ENCODE measurements around the gene INO80B.
"Not testable (repeated sequence)": the region's sequence is repeated elsewhere in the genome, so short reads cannot be mapped to it uniquely, and the experiment has no call there.

Gene INO80B

GRCh38 chr2:74420006-74420405 is 34.9 kb upstream of the INO80B start:
- in situ Hi-C loops (cut with MboI; ENCODE audit: low sequenced_read_pairs, unreplicated experiment) = no loop called here
- no peak for TF ChIP-seq CTCF (IDR thresholded peaks at IDR 0.05; ENCODE audit: borderline replicate concordance, control extremely low read depth, extremely low read depth, insufficient read depth, missing control alignments)
- no peak for DNase-seq (ENCODE audit: low spot score)

- in situ Hi-C loops (cut with MboI; ENCODE audit: low sequenced_read_pairs, unreplicated experiment); DNase-seq (ENCODE audit: low spot score): not testable (repeated sequence)
These were observed 34.3 kb upstream of the INO80B start for GRCh38 chr2:74420443-74421103.

GRCh38 chr2:74421221-74421870 is 33.5 kb upstream of the INO80B start, which contains the start of the genes C2orf81 and WDR54:
TSS of gene C2orf81 (minus strand) at chr2:74421619. CDS start at chr2:74421560, 59 bp downstream.
TSS of gene WDR54 (plus strand) at chr2:74421730. CDS start at chr2:74422154, 424 bp downstream.
- no peak for TF ChIP-seq CTCF (IDR thresholded peaks at IDR 0.05; ENCODE audit: borderline replicate concordance, control extremely low read depth, extremely low read depth, insufficient read depth, missing control alignments)
- in situ Hi-C loops (cut with MboI; ENCODE audit: low sequenced_read_pairs, unreplicated experiment) = no loop called here
- peak; percentile 99 for DNase-seq (ENCODE audit: low spot score)

- in situ Hi-C loops (cut with MboI; ENCODE audit: low sequenced_read_pairs, unreplicated experiment) = no loop called here
- no peak for DNase-seq (ENCODE audit: low spot score)
- no peak for TF ChIP-seq CTCF (IDR thresholded peaks at IDR 0.05; ENCODE audit: borderline replicate concordance, control extremely low read depth, extremely low read depth, insufficient read depth, missing control alignments)
These were observed 31.4 kb upstream of the INO80B start for GRCh38 chr2:74423231-74424095.

- no peak for DNase-seq (ENCODE audit: low spot score)
- no peak for TF ChIP-seq CTCF (IDR thresholded peaks at IDR 0.05; ENCODE audit: borderline replicate concordance, control extremely low read depth, extremely low read depth, insufficient read depth, missing control alignments)
- in situ Hi-C loops (cut with MboI; ENCODE audit: low sequenced_read_pairs, unreplicated experiment) = no loop called here
These were observed 30.5 kb upstream of the INO80B start for GRCh38 chr2:74424139-74424992.

GRCh38 chr2:74424995-74425406 is 29.9 kb upstream of the INO80B start:
- TF ChIP-seq CTCF (IDR thresholded peaks at IDR 0.05; ENCODE audit: borderline replicate concordance, control extremely low read depth, extremely low read depth, insufficient read depth, missing control alignments) = no peak
- in situ Hi-C loops (cut with MboI; ENCODE audit: low sequenced_read_pairs, unreplicated experiment) = no loop called here
- no peak for DNase-seq (ENCODE audit: low spot score)
